Measurements from ENCODE around the gene OR52L1.

OR52L1 gene

GRCh38 chr11:5986885-5987284 is at the start of gene OR52L1:
OR52L1 (minus strand) TSS chr11:5986985; CDS start chr11:5986930, 55 bp downstream.
- no peak within 1 kb of the TSS for H3K4me3 ChIP-seq (ENCODE audit: low read depth, low read length)
- H3K9ac ChIP-seq (ENCODE audit: low read length) = no peak within 1 kb of the TSS
- H3K27ac ChIP-seq (ENCODE audit: low read depth, low read length) = no peak within 1 kb of the TSS
- H3K4me1 ChIP-seq (ENCODE audit: control insufficient read depth, insufficient read depth, low read length) = no peaks in the 10 kb centered on the region
- no peaks in the 10 kb centered on the region for H3K36me3 ChIP-seq (ENCODE audit: control insufficient read depth, insufficient read depth, low read length)
- H3K9me3 ChIP-seq (ENCODE audit: control insufficient read depth, insufficient read depth, low read depth, low read length) = no peaks in the 10 kb centered on the region; the same call in 1 of the 2 replicates
- no peaks in the 10 kb centered on the region for H3K27me3 ChIP-seq (ENCODE audit: control insufficient read depth, insufficient read depth, low read length)

GRCh38 chr11:6030708-6031405 is 44.1 kb upstream of the OR52L1 start, which contains the start of gene OR56A1:
OR56A1 (minus strand) TSS chr11:6030758; CDS start chr11:6027692, 3,066 bp downstream.
- Histone ChIP-seq H3K4me3 (ENCODE audit: low read depth, low read length) (no peak within 1 kb of the TSS), H3K9ac (ENCODE audit: low read length) (no peak within 1 kb of the TSS), H3K27me3 (ENCODE audit: control insufficient read depth, insufficient read depth, low read length) (no peaks in the 10 kb centered on the region), H3K9me3 (ENCODE audit: control insufficient read depth, insufficient read depth, low read depth, low read length) (no peaks in the 10 kb centered on the region), H3K4me1 (ENCODE audit: control insufficient read depth, insufficient read depth, low read length) (no peaks in the 10 kb centered on the region), H3K27ac (ENCODE audit: low read depth, low read length) (no peak within 1 kb of the TSS), H3K36me3 (ENCODE audit: control insufficient read depth, insufficient read depth, low read length) (no peaks in the 10 kb centered on the region)

- no peak overlapping the region for H3K4me3 ChIP-seq (ENCODE audit: low read depth, low read length)
- H3K27me3 ChIP-seq (ENCODE audit: control insufficient read depth, insufficient read depth, low read length) = 0 out of 2 replicates have a peak, but pooled peaks cover 3% of the 10 kb centered on the region
- no peak overlapping the region for H3K9ac ChIP-seq (ENCODE audit: low read length)
- H3K9me3 ChIP-seq (ENCODE audit: control insufficient read depth, insufficient read depth, low read depth, low read length) = no peaks in the 10 kb centered on the region
- H3K36me3 ChIP-seq (ENCODE audit: control insufficient read depth, insufficient read depth, low read length) = no peaks in the 10 kb centered on the region
- no peaks in the 10 kb centered on the region for H3K4me1 ChIP-seq (ENCODE audit: control insufficient read depth, insufficient read depth, low read length)
- H3K27ac ChIP-seq (ENCODE audit: low read depth, low read length) = no peak overlapping the region
Observed at GRCh38 chr11:6027501-6027900, 40.7 kb upstream of the OR52L1 start.

- Histone ChIP-seq H3K9ac (ENCODE audit: low read length) (no peak overlapping the region), H3K4me1 (ENCODE audit: control insufficient read depth, insufficient read depth, low read length) (no peaks in the 10 kb centered on the region), H3K9me3 (ENCODE audit: control insufficient read depth, insufficient read depth, low read depth, low read length) (no peaks in the 10 kb centered on the region), H3K27ac (ENCODE audit: low read depth, low read length) (no peak overlapping the region), H3K27me3 (ENCODE audit: control insufficient read depth, insufficient read depth, low read length) (peaks cover 3% of the 10 kb centered on the region; the same call in 1 of the 2 replicates), H3K4me3 (ENCODE audit: low read depth, low read length) (no peak overlapping the region), H3K36me3 (ENCODE audit: control insufficient read depth, insufficient read depth, low read length) (no peaks in the 10 kb centered on the region)
Observed at GRCh38 chr11:6025056-6025455, 38.3 kb upstream of the OR52L1 start.

- Histone ChIP-seq H3K9me3 (ENCODE audit: control insufficient read depth, insufficient read depth, low read depth, low read length) (no peaks in the 10 kb centered on the region), H3K27ac (ENCODE audit: low read depth, low read length) (no peak overlapping the region), H3K36me3 (ENCODE audit: control insufficient read depth, insufficient read depth, low read length) (no peaks in the 10 kb centered on the region), H3K4me3 (ENCODE audit: low read depth, low read length) (no peak overlapping the region), H3K9ac (ENCODE audit: low read length) (no peak overlapping the region), H3K4me1 (ENCODE audit: control insufficient read depth, insufficient read depth, low read length) (no peaks in the 10 kb centered on the region), H3K27me3 (ENCODE audit: control insufficient read depth, insufficient read depth, low read length) (peaks cover 3% of the 10 kb centered on the region; the same call in 1 of the 2 replicates)
Observed at GRCh38 chr11:6022956-6023355, 36.2 kb upstream of the OR52L1 start.

GRCh38 chr11:6013042-6013441 is 26.3 kb upstream of the OR52L1 start:
- H3K4me3 ChIP-seq (ENCODE audit: low read depth, low read length) = no peak overlapping the region
- no peak overlapping the region for H3K27ac ChIP-seq (ENCODE audit: low read depth, low read length)
- no peaks in the 10 kb centered on the region; the same call in 1 of the 2 replicates for H3K27me3 ChIP-seq (ENCODE audit: control insufficient read depth, insufficient read depth, low read length)

GRCh38 chr11:6012035-6012668 is 25.4 kb upstream of the OR52L1 start:
- Histone ChIP-seq H3K9me3 (ENCODE audit: control insufficient read depth, insufficient read depth, low read depth, low read length) (no peaks in the 10 kb centered on the region), H3K36me3 (ENCODE audit: control insufficient read depth, insufficient read depth, low read length) (no peaks in the 10 kb centered on the region), H3K4me1 (ENCODE audit: control insufficient read depth, insufficient read depth, low read length) (no peaks in the 10 kb centered on the region), H3K4me3 (ENCODE audit: low read depth, low read length) (no peak overlapping the region), H3K27ac (ENCODE audit: low read depth, low read length) (no peak overlapping the region), H3K27me3 (ENCODE audit: control insufficient read depth, insufficient read depth, low read length) (no peaks in the 10 kb centered on the region; the same call in 1 of the 2 replicates), H3K9ac (ENCODE audit: low read length) (no peak overlapping the region)

More at GRCh38 chr11:6013042-6013441, 26.3 kb upstream of the OR52L1 start:
- no peaks in the 10 kb centered on the region for H3K9me3 ChIP-seq (ENCODE audit: control insufficient read depth, insufficient read depth, low read depth, low read length)
- no peaks in the 10 kb centered on the region for H3K36me3 ChIP-seq (ENCODE audit: control insufficient read depth, insufficient read depth, low read length)
- no peaks in the 10 kb centered on the region for H3K4me1 ChIP-seq (ENCODE audit: control insufficient read depth, insufficient read depth, low read length)
- H3K9ac ChIP-seq (ENCODE audit: low read length) = no peak overlapping the region

GRCh38 chr11:6006846-6007245 is 20.1 kb upstream of the OR52L1 start, which contains the start of gene OR56A4:
OR56A4 (minus strand) TSS chr11:6006946; CDS start chr11:6002992, 3,954 bp downstream.
- Histone ChIP-seq H3K9ac (ENCODE audit: low read length) (no peak within 1 kb of the TSS), H3K4me1 (ENCODE audit: control insufficient read depth, insufficient read depth, low read length) (no peaks in the 10 kb centered on the region), H3K4me3 (ENCODE audit: low read depth, low read length) (no peak within 1 kb of the TSS), H3K36me3 (ENCODE audit: control insufficient read depth, insufficient read depth, low read length) (no peaks in the 10 kb centered on the region), H3K27ac (ENCODE audit: low read depth, low read length) (no peak within 1 kb of the TSS), H3K9me3 (ENCODE audit: control insufficient read depth, insufficient read depth, low read depth, low read length) (no peaks in the 10 kb centered on the region), H3K27me3 (ENCODE audit: control insufficient read depth, insufficient read depth, low read length) (peaks cover 3% of the 10 kb centered on the region; the same call in 1 of the 2 replicates)

- no peaks in the 10 kb centered on the region for H3K9me3 ChIP-seq (ENCODE audit: control insufficient read depth, insufficient read depth, low read depth, low read length)
- no peaks in the 10 kb centered on the region for H3K36me3 ChIP-seq (ENCODE audit: control insufficient read depth, insufficient read depth, low read length)
- H3K27me3 ChIP-seq (ENCODE audit: control insufficient read depth, insufficient read depth, low read length) = peaks cover 3% of the 10 kb centered on the region; the same call in 1 of the 2 replicates
- H3K4me3 ChIP-seq (ENCODE audit: low read depth, low read length) = no peak overlapping the region
- no peak overlapping the region for H3K9ac ChIP-seq (ENCODE audit: low read length)
- no peaks in the 10 kb centered on the region for H3K4me1 ChIP-seq (ENCODE audit: control insufficient read depth, insufficient read depth, low read length)
- H3K27ac ChIP-seq (ENCODE audit: low read depth, low read length) = no peak overlapping the region
Observed at GRCh38 chr11:6006395-6006794, 19.6 kb upstream of the OR52L1 start.

GRCh38 chr11:6002202-6002699 is 15.5 kb upstream of the OR52L1 start:
- no peaks in the 10 kb centered on the region for H3K4me1 ChIP-seq (ENCODE audit: control insufficient read depth, insufficient read depth, low read length)
- H3K27ac ChIP-seq (ENCODE audit: low read depth, low read length) = no peak overlapping the region
- no peak overlapping the region for H3K4me3 ChIP-seq (ENCODE audit: low read depth, low read length)
- H3K36me3 ChIP-seq (ENCODE audit: control insufficient read depth, insufficient read depth, low read length) = no peaks in the 10 kb centered on the region
- H3K9ac ChIP-seq (ENCODE audit: low read length) = no peak overlapping the region
- 0 out of 2 replicates have a peak, but pooled peaks cover 3% of the 10 kb centered on the region for H3K27me3 ChIP-seq (ENCODE audit: control insufficient read depth, insufficient read depth, low read length)
- H3K9me3 ChIP-seq (ENCODE audit: control insufficient read depth, insufficient read depth, low read depth, low read length) = no peaks in the 10 kb centered on the region

- Histone ChIP-seq H3K27me3 (ENCODE audit: control insufficient read depth, insufficient read depth, low read length) (no peaks in the 10 kb centered on the region), H3K36me3 (ENCODE audit: control insufficient read depth, insufficient read depth, low read length) (no peaks in the 10 kb centered on the region), H3K27ac (ENCODE audit: low read depth, low read length) (no peak overlapping the region), H3K4me3 (ENCODE audit: low read depth, low read length) (no peak overlapping the region), H3K9ac (ENCODE audit: low read length) (no peak overlapping the region), H3K4me1 (ENCODE audit: control insufficient read depth, insufficient read depth, low read length) (no peaks in the 10 kb centered on the region), H3K9me3 (ENCODE audit: control insufficient read depth, insufficient read depth, low read depth, low read length) (no peaks in the 10 kb centered on the region)
Observed at GRCh38 chr11:5994791-5995190, 8.0 kb upstream of the OR52L1 start.
